ENCODE data around the gene TCP11. TPM values are rescaled to one million over a fixed set of nuclear protein-coding genes. Genes with fewer than 3 reads are reported as not detected.

Gene TCP11
- total RNA-seq, 1 experiment from 2014 or later, result not detected

- no peak for DNase-seq (ENCODE audit: low read depth, low spot score)
- BruUV-seq (replicated peaks), result no TSS peak
- in situ Hi-C loops (cut with HindIII; ENCODE audit: low pct_unique_long_range_greater_than_20kb, low sequenced_read_pairs), result no loop called here
- H3K27me3 ChIP-seq (ENCODE audit: control insufficient read depth, insufficient read depth, low read length), result no peaks in the 10 kb centered on the region
- no peak overlapping the region for H3K27ac ChIP-seq (ENCODE audit: low read length)
- no peak for TF ChIP-seq REST (IDR thresholded peaks at IDR 0.05; ENCODE audit: insufficient read depth in 1 of 2, low read depth in 2 of 2, low read length in 1 of 2)
- no peak for TF ChIP-seq SIN3A (IDR thresholded peaks at IDR 0.05; ENCODE audit: borderline replicate concordance, insufficient read depth, low read depth, low read length)
- no peak for TF ChIP-seq TCF7L2 (IDR thresholded peaks at IDR 0.05; ENCODE audit: low read depth, low read length)
- TF ChIP-seq CTCF (IDR thresholded peaks at IDR 0.05), result no peak
- no peak for TF ChIP-seq POLR2AphosphoS5 (IDR thresholded peaks at IDR 0.05; ENCODE audit: low read depth, low read length)
- no peaks in the 10 kb centered on the region for H3K36me3 ChIP-seq (ENCODE audit: control insufficient read depth, insufficient read depth, low read length)
- ChIA-PET POLR2A (no interaction called here), CTCF (no interaction called here)
- no peaks in the 10 kb centered on the region for H3K9me3 ChIP-seq (ENCODE audit: control insufficient read depth, insufficient read depth, low read depth, low read length)
- H3K4me3 ChIP-seq (ENCODE audit: low read depth in 2 of 2, low read length in 2 of 2), result no peak overlapping the region
- intact Hi-C loops (cut with micrococcal nuclease; ENCODE audit: unreplicated experiment), result no loop called here
- no peak; the same call in 1 of the 2 replicates for ATAC-seq
- no peaks in the 10 kb centered on the region for H3K4me1 ChIP-seq (ENCODE audit: control insufficient read depth, insufficient read depth, low read length)
Observed at GRCh38 chr6:35080821-35081425, 60.2 kb downstream of the TCP11 start.

- ATAC-seq (no peak), DNase-seq (ENCODE audit: low read depth, low spot score) (no peak)
- Histone ChIP-seq H3K36me3 (ENCODE audit: control insufficient read depth, insufficient read depth, low read length) (no peaks in the 10 kb centered on the region), H3K9me3 (ENCODE audit: control insufficient read depth, insufficient read depth, low read depth, low read length) (no peaks in the 10 kb centered on the region), H3K4me1 (ENCODE audit: control insufficient read depth, insufficient read depth, low read length) (no peaks in the 10 kb centered on the region), H3K4me3 (ENCODE audit: low read depth in 2 of 2, low read length in 2 of 2) (no peak overlapping the region), H3K27me3 (ENCODE audit: control insufficient read depth, insufficient read depth, low read length) (no peaks in the 10 kb centered on the region), H3K27ac (ENCODE audit: low read length) (no peak overlapping the region)
- CTCF ChIA-PET, result no interaction called here
- POLR2A ChIA-PET, result no interaction called here
- intact Hi-C loops (cut with micrococcal nuclease; ENCODE audit: unreplicated experiment), result no loop called here
- no TSS peak for BruUV-seq (replicated peaks)
- TF ChIP-seq SIN3A (IDR thresholded peaks at IDR 0.05; ENCODE audit: borderline replicate concordance, insufficient read depth, low read depth, low read length) (no peak), CTCF (IDR thresholded peaks at IDR 0.05) (no peak), REST (IDR thresholded peaks at IDR 0.05; ENCODE audit: insufficient read depth in 1 of 2, low read depth in 2 of 2, low read length in 1 of 2) (no peak)
- in situ Hi-C loops (cut with HindIII; ENCODE audit: low pct_unique_long_range_greater_than_20kb, low sequenced_read_pairs), result no loop called here
Observed at GRCh38 chr6:35080016-35080680, 61.0 kb downstream of the TCP11 start.
